H1 (cell line): ENCODE data around the gene CTIF. TPM values are rescaled to one million over a fixed set of nuclear protein-coding genes. Genes with fewer than 3 reads are reported as not detected.
"Not testable (repeated sequence)": the region's sequence is repeated elsewhere in the genome, so short reads cannot be mapped to it uniquely, and the experiment has no call there.

ENCODE experiments used
- CTCF ChIA-PET: fragments of 300-600 bp; sonication (Branson Sonifier 250); formaldehyde crosslinking; loops from one replicate; lab custom pipeline; 2021; ENCODE audit not compliant: partially characterized antibody; lab: Charles Lee
- POLR2A ChIA-PET: fragments of 300-600 bp; sonication (Branson Sonifier 250); formaldehyde crosslinking; loops from one replicate; lab custom pipeline; 2021; ENCODE audit warnings: inconsistent platforms; ENCODE audit not compliant: partially characterized antibody; lab: Charles Lee
- DNase-seq, 2 experiments: peaks; one replicate each; pipeline versions ENCODE4 v3.0.0 to v3.0.0-alpha.2; 2010 to 2022; ENCODE audit warnings: low spot score in 2 of 2, low read depth in 1 of 2, mixed read lengths in 1 of 2
- FAIRE-seq: peaks from 2 replicates; lab custom pipeline; 2011; peaks lifted over from hg19 to GRCh38; lab: Jason Lieb, UNC
- H2AFZ ChIP-seq: 2 replicates; pipeline ENCODE4 v1.8.1; 2012; ENCODE audit warnings: low read length, inconsistent platforms
- H2AK5ac ChIP-seq: 2 replicates; pipeline ENCODE4 v1.6.1; 2013; ENCODE audit warnings: low read depth, low read length
- H2BK120ac ChIP-seq: replicated peaks from 2 replicates; pipeline ENCODE3; 2013; ENCODE audit warnings: low read depth, low read length, inconsistent platforms
- H2BK12ac ChIP-seq: 2 replicates; pipeline ENCODE4 v1.6.1; 2013; ENCODE audit warnings: low read depth, low read length
- H2BK15ac ChIP-seq: 2 replicates; pipeline ENCODE4 v1.6.1; 2013; ENCODE audit warnings: low read length
- H2BK20ac ChIP-seq: 2 replicates; pipeline ENCODE4 v1.6.1; 2013; ENCODE audit warnings: low read length
- H2BK5ac ChIP-seq: 2 replicates; pipeline ENCODE4 v1.6.1; 2013; ENCODE audit warnings: low read depth, low read length
- H3K14ac ChIP-seq: 2 replicates; pipeline ENCODE4 v1.6.1; 2013; ENCODE audit warnings: inconsistent platforms; ENCODE audit not compliant: insufficient read length
- H3K18ac ChIP-seq: 2 replicates; pipeline ENCODE4 v1.6.1; 2013; ENCODE audit warnings: low read length; ENCODE audit errors: extremely low read depth
- H3K23ac ChIP-seq: 2 replicates; pipeline ENCODE4 v1.6.1; 2013; ENCODE audit warnings: inconsistent platforms; ENCODE audit not compliant: insufficient read length
- H3K23me2 ChIP-seq: 2 replicates; pipeline ENCODE4 v1.6.1; 2013; ENCODE audit warnings: low read depth, low read length
- H3K27ac ChIP-seq: 2 replicates; pipeline ENCODE4 v1.6.1; 2011; ENCODE audit warnings: low read depth, low read length, inconsistent platforms
- H3K27me3 ChIP-seq, 4 experiments: replicated peaks in 1 of 4; 1 replicate in 1 of 4; 2 replicates in 3 of 4; pipeline versions ENCODE4 v1.6.1 to v1.8.1; 2011 to 2013; ENCODE audit warnings: low read length in 3 of 4, mild to moderate bottlenecking in 3 of 4, inconsistent platforms in 2 of 4, mixed read lengths in 2 of 4, moderate library complexity in 1 of 4; ENCODE audit not compliant: control insufficient read depth in 3 of 4, insufficient read depth in 3 of 4; ENCODE audit errors: extremely low read depth in 1 of 4
- H3K36me3 ChIP-seq, 4 experiments: 2 replicates each; pipeline versions ENCODE4 v1.6.1 to v1.8.1; 2011 to 2013; ENCODE audit warnings: mild to moderate bottlenecking in 4 of 4, low read length in 3 of 4, moderate library complexity in 2 of 4, control low read depth in 1 of 4, inconsistent platforms in 1 of 4; ENCODE audit not compliant: insufficient read depth in 4 of 4, control insufficient read depth in 2 of 4
- H3K4ac ChIP-seq: replicated peaks from 2 replicates; pipeline ENCODE3; 2013; ENCODE audit warnings: low read length, low read depth, mixed read lengths, inconsistent platforms; ENCODE audit not compliant: insufficient read length
- H3K4me1 ChIP-seq, 4 experiments: replicated peaks in 1 of 4; 1 replicate in 1 of 4; 2 replicates in 3 of 4; pipeline versions ENCODE4 v1.6.1 to v1.8.1; 2011 to 2013; ENCODE audit warnings: low read length in 3 of 4, inconsistent platforms in 2 of 4, mixed read lengths in 1 of 4; ENCODE audit not compliant: insufficient read depth in 4 of 4, control insufficient read depth in 3 of 4
- H3K4me2 ChIP-seq, 2 experiments: 2 replicates each; pipeline versions ENCODE4 v1.6.1 to v1.8.1; 2011 to 2013; ENCODE audit warnings: low read depth in 2 of 2, low read length in 2 of 2, control low read depth in 1 of 2, inconsistent platforms in 1 of 2, mild to moderate bottlenecking in 1 of 2; ENCODE audit not compliant: insufficient read depth in 1 of 2
- H3K4me3 ChIP-seq, 4 experiments: fragments of 200-600, 300-600 bp in 1 of 4; sonication (generic), shearing (Covaris generic), sonication (Bioruptor Twin) in 1 of 4; 2 replicates each; pipeline versions ENCODE4 v1.5.1 to v1.8.1; 2011 to 2016; ENCODE audit warnings: low read length in 4 of 4, low read depth in 3 of 4, control low read depth in 2 of 4, inconsistent platforms in 2 of 4, mild to moderate bottlenecking in 2 of 4, mixed read lengths in 1 of 4, moderate library complexity in 1 of 4; ENCODE audit not compliant: insufficient read depth in 2 of 4; ENCODE audit errors: extremely low read depth in 1 of 4
- H3K56ac ChIP-seq: replicated peaks from 2 replicates; pipeline ENCODE3; 2013; ENCODE audit warnings: low read depth, mild to moderate bottlenecking, mixed read lengths, low read length, inconsistent platforms; ENCODE audit not compliant: insufficient read length
- H3K79me1 ChIP-seq: 2 replicates; pipeline ENCODE4 v1.6.1; 2013; ENCODE audit warnings: low read depth, low read length, control low read depth
- H3K79me2 ChIP-seq, 2 experiments: 2 replicates each; pipeline versions ENCODE4 v1.6.1 to v1.8.1; 2012 to 2013; ENCODE audit warnings: low read length in 2 of 2, mild to moderate bottlenecking in 2 of 2, inconsistent platforms in 1 of 2; ENCODE audit not compliant: insufficient read depth in 2 of 2, control insufficient read depth in 1 of 2
- H3K9ac ChIP-seq, 4 experiments: replicated peaks in 1 of 4; 1 replicate in 1 of 4; 2 replicates in 3 of 4; pipeline versions ENCODE4 v1.6.1 to v1.8.1; 2011 to 2013; ENCODE audit warnings: low read depth in 3 of 4, low read length in 3 of 4, control low read depth in 2 of 4, mild to moderate bottlenecking in 2 of 4, moderate library complexity in 2 of 4, inconsistent platforms in 1 of 4; ENCODE audit errors: extremely low read depth in 1 of 4
- H3K9me3 ChIP-seq, 2 experiments: 2 replicates each; pipeline versions ENCODE4 v1.6.1 to v1.8.1; 2012 to 2013; ENCODE audit warnings: mild to moderate bottlenecking in 2 of 2, moderate library complexity in 2 of 2, control low read depth in 1 of 2, inconsistent platforms in 1 of 2, low read depth in 1 of 2, low read length in 1 of 2, mixed read lengths in 1 of 2; ENCODE audit not compliant: insufficient read depth in 2 of 2
- H4K20me1 ChIP-seq, 2 experiments: replicated peaks in 1 of 2; 2 replicates each; pipeline versions ENCODE3 to v1.8.1; 2011 to 2013; ENCODE audit warnings: inconsistent platforms in 2 of 2, low read length in 2 of 2, mild to moderate bottlenecking in 1 of 2; ENCODE audit not compliant: insufficient read depth in 2 of 2, control insufficient read depth in 1 of 2
- H4K5ac ChIP-seq: 2 replicates; pipeline ENCODE4 v1.6.1; 2013; ENCODE audit warnings: low read length, low read depth, mixed read lengths, inconsistent platforms; ENCODE audit not compliant: insufficient read length
- H4K8ac ChIP-seq: 2 replicates; pipeline ENCODE4 v1.8.0; 2013; ENCODE audit warnings: mild to moderate bottlenecking, moderate library complexity, low read length, inconsistent platforms; ENCODE audit not compliant: insufficient read depth; ENCODE audit errors: extremely low read depth
- H4K91ac ChIP-seq: replicated peaks from 2 replicates; pipeline ENCODE3; 2013; ENCODE audit warnings: low read length, mixed read lengths, inconsistent platforms; ENCODE audit not compliant: insufficient read length
- ATF2 ChIP-seq: IDR thresholded peaks from 2 replicates; pipeline ENCODE4 v1.6.1; 2012; ENCODE audit warnings: low read length, inconsistent platforms
- ATF3 ChIP-seq: IDR thresholded peaks from 2 replicates; pipeline ENCODE4 v1.6.1; 2011; ENCODE audit warnings: low read depth, mild to moderate bottlenecking, low read length; ENCODE audit not compliant: insufficient read depth
- FOSL1 ChIP-seq: IDR thresholded peaks from 2 replicates; pipeline ENCODE4 v1.6.1; 2011; ENCODE audit warnings: mild to moderate bottlenecking, low read depth, low read length, moderate library complexity; ENCODE audit not compliant: insufficient read depth
- RBBP5 ChIP-seq: IDR thresholded peaks from 2 replicates; pipeline ENCODE4 v1.7.1; 2012; ENCODE audit warnings: low read depth, mild to moderate bottlenecking, inconsistent platforms, low read length, moderate library complexity, borderline replicate concordance
- TAF7 ChIP-seq: optimal IDR thresholded peaks from 2 replicates; pipeline ENCODE3; 2011; ENCODE audit warnings: low read depth, mild to moderate bottlenecking, inconsistent platforms, low read length, moderate library complexity, borderline replicate concordance
- WGBS, 2 experiments: shearing (Covaris generic) in 1 of 2; methylation state at CpG; one replicate each; pipeline versions ENCODE4 v1.1.6 to v1.1.7; 2013 to 2015; ENCODE audit warnings: low lambda C conversion rate in 2 of 2, mixed read lengths in 2 of 2, inconsistent platforms in 1 of 2, low coverage in 1 of 2, missing lambda C conversion rate in 1 of 2; ENCODE audit not compliant: insufficient replicate concordance in 2 of 2, insufficient coverage in 1 of 2, insufficient read length in 1 of 2; ENCODE audit errors: extremely low coverage in 1 of 2, missing lambda C conversion rate in 1 of 2; 5-methylcytosine and 5-hydroxymethylcytosine counted together
- polyA plus RNA-seq, 7 experiments: library from polyadenylated mRNA; depleted of rRNA in 3 of 7; stranded (reverse) in 5 of 7; unstranded in 2 of 7; fragments of >200 nt in 5 of 7; fragments of 200-250 nt in 2 of 7; gene quantifications; 1 replicate in 5 of 7; 2 replicates in 1 of 7; 4 replicates in 1 of 7; pipeline versions ENCODE4 v1.2.1 to v1.2.3, GENCODE V29; 2011 to 2013; ENCODE audit warnings: missing spikeins in 2 of 7, mixed read lengths in 2 of 7
- total RNA-seq: library from RNA; stranded (reverse); fragmentation: NEBNext Ultra II Directional; extraction: Animal tissue kit (Norgen Biotek cat#: 25700); gene quantifications from 2 replicates; pipeline ENCODE4 v1.2.1, GENCODE V29; 2021

The CTIF gene
- total and polyA plus RNA-seq, 2 of the 8 experiments (the other 6 are each of a cell fraction or from before 2014, with no cell fraction given): 9.0 to 17.8 TPM

GRCh38 chr18:48811401-48811800 is 272.6 kb downstream of the CTIF start (continued):
- TF ChIP-seq TAF7: no peak
- no peak for TF ChIP-seq RBBP5
- no peak for TF ChIP-seq FOSL1
- TF ChIP-seq ATF2: no peak
- TF ChIP-seq ATF3: no peak

GRCh38 chr18:48811977-48812451 is 273.2 kb downstream of the CTIF start:
- FAIRE-seq, H4K8ac ChIP-seq, H4K20me1 ChIP-seq, H3K4me1 ChIP-seq, H3K27me3 ChIP-seq, H3K56ac ChIP-seq, H2BK12ac ChIP-seq, H3K27ac ChIP-seq, H3K14ac ChIP-seq, H4K5ac ChIP-seq, H3K23ac ChIP-seq, H3K9me3 ChIP-seq, H2AK5ac ChIP-seq, POLR2A ChIA-PET, H4K91ac ChIP-seq, H3K4ac ChIP-seq, H3K79me1 ChIP-seq, H2BK20ac ChIP-seq, H2AFZ ChIP-seq, H2BK120ac ChIP-seq, H3K23me2 ChIP-seq, H3K36me3 ChIP-seq, H2BK15ac ChIP-seq, H3K79me2 ChIP-seq, H3K18ac ChIP-seq, H2BK5ac ChIP-seq, H3K4me2 ChIP-seq, H3K4me3 ChIP-seq, H3K9ac ChIP-seq: not testable (repeated sequence)
- peak in 1 of 2 experiments; percentile 23 for DNase-seq
- CTCF ChIA-PET: interaction anchor here (0.6 kb wide), 2 partner anchors 10 to 37 kb away, joined by 3 read pairs; no protein-coding TSS in a partner anchor
- 96% methylated on average over 12 of the region's 12 CpGs; no CpG with 5 or more reads in 1 of the 2 experiments for WGBS, 2 experiments
